IPS DF 6.9 (cell line): ENCODE data around the gene CEP78.

Experiments
- DNase-seq: peaks from one replicate; pipeline ENCODE4 v3.0.0-alpha.2; 2013; ENCODE audit warnings: low read depth, low spot score
- H3K27ac ChIP-seq: one replicate; pipeline ENCODE4 v1.5.1; 2013; ENCODE audit warnings: low read length, control low read depth
- H3K27me3 ChIP-seq: 2 replicates; pipeline ENCODE4 v1.6.1; 2013; ENCODE audit warnings: mild to moderate bottlenecking, low read length; ENCODE audit not compliant: control insufficient read depth, insufficient read depth
- H3K36me3 ChIP-seq: 2 replicates; pipeline ENCODE4 v1.6.1; 2013; ENCODE audit warnings: low read length; ENCODE audit not compliant: control insufficient read depth, insufficient read depth
- H3K4me1 ChIP-seq: 2 replicates; pipeline ENCODE4 v1.6.1; 2013; ENCODE audit warnings: low read length; ENCODE audit not compliant: control insufficient read depth, insufficient read depth
- H3K4me3 ChIP-seq: 2 replicates; pipeline ENCODE4 v1.5.1; 2013; ENCODE audit warnings: mild to moderate bottlenecking, low read length
- H3K9me3 ChIP-seq: 2 replicates; pipeline ENCODE4 v1.6.1; 2013; ENCODE audit warnings: low read length, inconsistent platforms; ENCODE audit not compliant: control insufficient read depth, insufficient read depth
- WGBS: extraction: QIAGEN DNeasy Blood & Tissue Kit; methylation state at CpG from one replicate; pipeline ENCODE4 v1.1.7; 2013; ENCODE audit warnings: mixed read lengths, missing lambda C conversion rate; ENCODE audit not compliant: insufficient read length, insufficient coverage; 5-methylcytosine and 5-hydroxymethylcytosine counted together

CEP78 gene

GRCh38 chr9:78303377-78304062, 67.6 kb downstream of the CEP78 start:
- H3K27ac ChIP-seq = no peak overlapping the region
- no CpG with 5 or more reads among the region's 3 CpGs for WGBS
- H3K9me3 ChIP-seq = no peaks in the 10 kb centered on the region
- no peaks in the 10 kb centered on the region for H3K4me1 ChIP-seq
- no peaks in the 10 kb centered on the region for H3K27me3 ChIP-seq
- no peak overlapping the region for H3K4me3 ChIP-seq
- no peak for DNase-seq
- peaks cover 55% of the 10 kb centered on the region for H3K36me3 ChIP-seq

- Histone ChIP-seq H3K36me3 (peaks cover 59% of the 10 kb centered on the region), H3K4me1 (no peaks in the 10 kb centered on the region), H3K9me3 (no peaks in the 10 kb centered on the region), H3K27ac (no peak overlapping the region), H3K27me3 (no peaks in the 10 kb centered on the region), H3K4me3 (no peak overlapping the region)
- no peak for DNase-seq
- no CpG with 5 or more reads among the region's 1 CpG for WGBS
Observed at GRCh38 chr9:78304357-78304756, 68.5 kb downstream of the CEP78 start.

GRCh38 chr9:78306222-78307076, 70.6 kb downstream of the CEP78 start:
- peaks cover 58% of the 10 kb centered on the region for H3K36me3 ChIP-seq
- WGBS = no CpG with 5 or more reads among the region's 16 CpGs
- no peak overlapping the region for H3K27ac ChIP-seq
- H3K27me3 ChIP-seq = no peaks in the 10 kb centered on the region
- no peaks in the 10 kb centered on the region for H3K4me1 ChIP-seq
- H3K9me3 ChIP-seq = no peaks in the 10 kb centered on the region
- H3K4me3 ChIP-seq = no peak overlapping the region
- DNase-seq = no peak

- no CpG with 5 or more reads among the region's 2 CpGs for WGBS
- H3K36me3 ChIP-seq = peaks cover 53% of the 10 kb centered on the region
Observed at GRCh38 chr9:78307360-78307759, 71.5 kb downstream of the CEP78 start.

GRCh38 chr9:78309066-78309465, 73.2 kb downstream of the CEP78 start:
- DNase-seq = no peak
- H3K36me3 ChIP-seq = peaks cover 43% of the 10 kb centered on the region
- H3K27ac ChIP-seq = no peak overlapping the region
- no peaks in the 10 kb centered on the region for H3K4me1 ChIP-seq
- H3K9me3 ChIP-seq = no peaks in the 10 kb centered on the region
- H3K27me3 ChIP-seq = no peaks in the 10 kb centered on the region
- H3K4me3 ChIP-seq = no peak overlapping the region
- WGBS = no CpG with 5 or more reads among the region's 6 CpGs

More at GRCh38 chr9:78307360-78307759, 71.5 kb downstream of the CEP78 start:
- Histone ChIP-seq H3K27ac (no peak overlapping the region), H3K4me1 (no peaks in the 10 kb centered on the region), H3K4me3 (no peak overlapping the region), H3K27me3 (no peaks in the 10 kb centered on the region), H3K9me3 (no peaks in the 10 kb centered on the region)
- no peak for DNase-seq

- no peaks in the 10 kb centered on the region for H3K27me3 ChIP-seq
- H3K9me3 ChIP-seq = no peaks in the 10 kb centered on the region
- no CpG with 5 or more reads among the region's 5 CpGs for WGBS
- H3K36me3 ChIP-seq = peaks cover 37% of the 10 kb centered on the region
- no peak for DNase-seq
- H3K4me3 ChIP-seq = no peak overlapping the region
- no peak overlapping the region for H3K27ac ChIP-seq
- H3K4me1 ChIP-seq = no peaks in the 10 kb centered on the region
Observed at GRCh38 chr9:78311075-78311474, 75.2 kb downstream of the CEP78 start.

GRCh38 chr9:78311886-78312524, 76.1 kb downstream of the CEP78 start:
- no CpG with 5 or more reads among the region's 9 CpGs for WGBS
- Histone ChIP-seq H3K27me3 (no peaks in the 10 kb centered on the region), H3K4me3 (no peak overlapping the region), H3K36me3 (peaks cover 36% of the 10 kb centered on the region), H3K9me3 (no peaks in the 10 kb centered on the region), H3K4me1 (no peaks in the 10 kb centered on the region), H3K27ac (no peak overlapping the region)
- no peak for DNase-seq

- no peaks in the 10 kb centered on the region for H3K27me3 ChIP-seq
- H3K4me3 ChIP-seq = no peak overlapping the region
- H3K4me1 ChIP-seq = no peaks in the 10 kb centered on the region
- DNase-seq = no peak
- H3K36me3 ChIP-seq = peaks cover 39% of the 10 kb centered on the region
- no peak overlapping the region for H3K27ac ChIP-seq
- no peaks in the 10 kb centered on the region for H3K9me3 ChIP-seq
- no CpG with 5 or more reads among the region's 5 CpGs for WGBS
Observed at GRCh38 chr9:78314550-78314949, 78.7 kb downstream of the CEP78 start.

- no peaks in the 10 kb centered on the region for H3K9me3 ChIP-seq
- peaks cover 45% of the 10 kb centered on the region for H3K36me3 ChIP-seq
- WGBS = no CpG with 5 or more reads among the region's 8 CpGs
- no peaks in the 10 kb centered on the region for H3K4me1 ChIP-seq
- DNase-seq = no peak
- H3K27me3 ChIP-seq = no peaks in the 10 kb centered on the region
- no peak overlapping the region for H3K27ac ChIP-seq
- H3K4me3 ChIP-seq = no peak overlapping the region
Observed at GRCh38 chr9:78314953-78315870, 79.3 kb downstream of the CEP78 start.
